Stimulated activated CD4-positive, alpha-beta T cell treated with anti-CD3 and anti-CD28 coated beads, Interleukin-1b, Interleukin-23, amount 100 ng/mL, for 1 hour (primary cell): ENCODE data around the gene SF1.

Source experiments
- DNase-seq, 2 donors: peaks; one replicate each; pipeline ENCODE4 v3.0.0-alpha.2; 2020; ENCODE audit warnings: low read depth in 2 of 2

Gene SF1

DNA sequence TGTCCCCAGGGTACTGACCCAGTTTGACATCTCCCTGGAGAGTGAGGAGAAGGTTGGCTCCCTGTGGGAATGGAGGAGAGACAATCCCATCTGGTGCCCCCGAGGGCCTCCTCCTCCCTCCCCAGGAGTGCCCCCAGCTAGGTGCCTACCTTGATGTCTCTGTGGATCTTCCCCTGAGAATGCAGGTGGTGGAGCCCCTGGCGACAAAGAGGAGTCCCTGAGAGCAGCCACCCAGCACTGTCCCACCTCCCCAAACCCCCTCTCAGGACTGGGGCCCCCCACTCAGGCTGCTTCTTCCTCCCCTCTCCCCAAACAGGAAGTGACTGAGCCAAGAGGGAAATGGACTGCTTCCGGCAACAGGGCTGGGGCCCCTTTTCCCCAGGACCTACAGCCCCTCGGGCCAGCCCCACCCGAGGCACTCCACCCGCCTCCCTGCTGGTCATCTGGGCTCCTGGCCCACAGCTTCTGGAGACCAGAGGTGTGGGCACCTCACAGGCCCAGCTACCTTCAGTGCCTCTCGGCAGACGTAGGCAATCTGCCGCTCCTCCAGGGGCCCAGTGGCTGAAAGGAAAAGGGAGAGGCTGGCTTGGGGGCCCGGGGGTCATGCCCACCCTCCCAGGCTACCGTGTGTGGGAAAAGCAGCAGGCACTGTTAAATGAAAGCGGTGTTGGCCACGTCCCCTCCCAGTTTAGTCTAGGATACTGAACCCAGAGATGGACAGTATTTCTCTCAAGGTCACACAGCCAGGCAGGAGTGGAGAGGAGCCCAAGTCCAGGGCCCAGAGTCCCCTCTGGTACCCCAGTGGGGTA lies 23.4 kb upstream of the SF1 start:
- no peak for DNase-seq

GRCh38 chr11:64801158-64801464 lies 22.8 kb upstream of the SF1 start:
- no peak for DNase-seq

DNA sequence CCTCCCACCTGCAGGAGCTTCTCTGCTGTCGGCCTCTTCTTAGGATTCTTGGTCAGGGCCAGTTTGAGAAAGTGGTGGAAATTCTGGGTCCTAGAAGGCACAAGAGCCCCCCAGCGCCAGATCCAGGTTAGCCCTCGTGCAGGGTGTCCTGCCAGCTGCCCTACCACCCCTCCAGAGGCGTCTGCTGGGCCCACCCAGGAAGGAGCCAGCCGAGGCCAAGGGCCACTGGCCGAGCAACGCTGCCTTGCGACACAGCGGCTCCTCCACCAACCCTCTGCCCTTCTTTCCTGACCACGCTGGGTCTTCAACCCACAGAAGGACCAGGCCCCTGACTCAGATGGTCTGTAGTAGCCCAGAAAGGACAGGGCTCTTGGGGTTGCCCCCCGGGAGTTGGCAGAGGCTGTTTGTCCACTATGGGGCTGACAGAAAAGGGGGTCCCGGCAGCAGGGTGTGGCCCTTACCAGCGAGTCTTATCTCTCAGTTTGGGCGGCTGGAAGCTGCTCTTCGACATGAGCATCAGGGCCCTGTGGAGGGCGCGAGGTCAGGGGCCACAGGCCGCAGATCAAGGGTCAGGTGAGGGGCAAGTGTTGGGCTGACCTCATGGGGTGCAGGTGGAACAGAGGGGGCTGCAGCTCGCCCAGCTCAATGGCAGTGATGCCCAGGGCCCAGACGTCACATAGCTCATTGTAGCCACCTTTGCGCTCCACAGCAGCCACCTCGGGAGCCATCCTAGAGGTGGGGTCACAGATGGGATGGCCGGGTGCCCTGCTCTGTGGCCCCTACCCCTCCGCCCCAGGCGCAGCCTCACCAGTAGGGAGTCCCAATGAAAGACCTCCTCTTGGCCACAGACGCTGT lies 22.2 kb upstream of the SF1 start:
- no peak for DNase-seq

- DNase-seq = no peak
Observed at GRCh38 chr11:64799623-64800302, 21.4 kb upstream of the SF1 start.

DNA sequence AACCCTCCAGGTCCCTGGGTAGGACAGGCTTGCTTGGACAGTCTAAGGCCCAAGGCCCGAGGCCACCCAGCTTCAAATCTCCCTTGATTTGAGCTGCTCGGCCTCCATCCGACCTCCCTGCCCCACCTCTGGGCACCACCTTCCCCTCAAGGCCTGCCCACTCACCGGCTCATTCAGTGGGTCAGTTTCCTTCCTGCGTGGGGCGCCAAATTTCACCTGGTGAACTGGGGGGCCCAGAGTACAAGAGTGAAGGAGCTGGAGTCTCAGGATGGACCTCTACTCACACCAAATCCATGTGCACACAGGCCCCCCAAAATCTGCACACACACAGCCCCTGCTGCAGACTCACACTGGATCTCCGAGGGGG lies 20.9 kb upstream of the SF1 start:
- DNase-seq = no peak

DNA sequence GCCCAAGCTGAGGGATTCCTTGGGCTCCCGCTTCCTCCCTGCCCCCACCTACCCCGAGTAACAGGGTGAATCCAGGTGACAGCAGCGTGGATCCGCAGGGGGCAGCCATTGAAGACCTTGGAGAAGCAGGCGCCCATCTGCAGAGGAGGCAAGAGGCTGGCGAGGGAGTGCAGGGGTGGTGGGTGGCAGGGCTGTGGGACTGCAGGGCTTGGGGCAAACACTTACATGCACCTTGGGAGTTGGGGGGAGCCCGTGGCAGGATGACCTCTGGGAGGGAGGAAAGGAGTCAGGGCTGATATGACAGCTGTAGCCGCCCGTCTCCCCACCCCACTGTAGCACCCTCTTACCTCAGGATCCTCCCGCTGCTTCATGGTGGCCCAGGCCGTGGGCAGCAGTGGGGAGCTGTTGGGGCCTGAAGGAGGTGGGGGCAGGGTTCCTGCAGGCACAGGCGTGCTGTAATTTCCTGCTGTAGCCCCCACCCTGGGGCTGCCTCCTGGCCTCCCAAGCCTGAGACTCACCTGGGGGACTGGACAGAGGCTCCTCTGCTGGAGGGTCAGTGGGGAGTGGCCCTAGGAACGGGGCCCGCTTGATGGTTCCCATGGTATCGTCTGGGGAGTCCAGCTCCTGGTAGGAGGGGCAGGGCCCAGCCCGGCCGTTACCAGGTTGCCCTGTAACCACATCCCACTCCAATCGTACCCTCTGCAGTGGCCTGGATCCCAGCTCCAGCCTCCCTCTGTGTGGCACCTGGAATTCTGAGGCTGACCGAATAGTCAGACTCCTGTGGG lies 18.6 kb upstream of the SF1 start:
- DNase-seq = no peak

- no peak for DNase-seq
Observed at GRCh38 chr11:64796047-64796756, 17.9 kb upstream of the SF1 start.

DNA sequence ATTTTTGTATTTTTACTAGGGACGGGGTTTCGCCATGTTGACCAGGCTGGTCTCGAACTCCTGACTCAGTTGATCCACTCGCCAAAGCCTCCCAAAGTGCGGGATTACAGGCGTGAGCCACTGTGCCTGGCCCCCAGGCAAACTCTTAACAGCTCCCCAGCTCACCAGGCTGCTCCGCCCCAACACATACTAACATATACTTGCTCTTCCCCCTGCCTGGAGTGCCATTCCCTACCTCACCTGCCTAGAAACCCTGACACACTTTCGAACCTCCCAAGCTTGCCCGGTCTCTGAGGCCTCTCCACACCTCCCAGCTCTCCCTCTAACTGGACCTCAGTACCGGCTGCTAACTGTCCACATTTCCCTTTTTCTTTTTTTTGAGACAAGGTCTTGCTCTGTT lies 16.2 kb upstream of the SF1 start:
- no peak for DNase-seq

- DNase-seq = no peak
Observed at GRCh38 chr11:64793271-64794160, 15.2 kb upstream of the SF1 start.

DNA sequence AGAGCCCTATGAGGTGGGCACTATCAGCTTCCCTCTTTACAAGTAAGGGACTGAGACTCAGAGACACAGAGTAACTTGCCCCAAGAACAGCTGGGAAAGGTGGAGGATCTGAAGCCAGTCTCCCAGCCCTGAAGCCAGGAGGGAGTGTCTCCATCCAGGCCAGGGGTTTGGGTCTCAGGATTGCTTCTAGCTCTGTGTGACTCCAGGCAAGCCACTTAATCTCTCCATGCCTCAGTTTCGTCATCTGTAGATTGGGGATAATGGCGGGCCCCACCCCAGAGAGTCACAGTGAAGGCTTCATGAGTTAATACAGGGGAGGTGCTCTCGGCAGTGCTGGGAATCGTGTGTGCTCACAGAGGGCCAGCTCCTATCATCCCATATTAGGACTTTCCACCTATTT lies 14.1 kb upstream of the SF1 start:
- no peak for DNase-seq

DNA sequence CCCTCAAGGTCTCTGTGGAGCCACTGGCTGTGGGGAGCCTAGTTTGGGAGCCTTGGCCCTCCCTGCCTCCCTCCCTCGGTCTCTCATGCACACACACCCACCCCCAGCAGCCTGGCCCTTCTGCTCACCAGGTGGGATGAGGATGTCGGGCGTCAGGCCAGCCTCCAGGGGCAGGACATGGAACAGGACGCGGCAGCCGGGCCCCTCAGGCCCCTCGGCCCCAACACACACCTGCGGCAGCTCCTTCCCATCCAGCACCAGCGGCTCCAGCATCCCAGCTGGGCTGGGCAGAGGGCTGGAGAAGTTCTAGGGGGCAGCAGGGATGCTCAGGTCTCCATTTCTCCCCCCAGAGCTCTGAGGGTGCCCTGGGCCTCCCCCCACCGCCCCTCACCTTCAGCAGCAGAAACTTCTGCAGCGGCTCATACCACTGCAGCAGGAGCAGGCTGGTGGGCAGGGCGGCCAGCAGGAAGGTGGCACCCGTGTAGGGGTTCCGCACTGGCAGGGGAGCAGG lies 13.5 kb upstream of the SF1 start:
- no peak for DNase-seq

GRCh38 chr11:64790205-64791095 lies 12.1 kb upstream of the SF1 start:
- no peak for DNase-seq

DNA sequence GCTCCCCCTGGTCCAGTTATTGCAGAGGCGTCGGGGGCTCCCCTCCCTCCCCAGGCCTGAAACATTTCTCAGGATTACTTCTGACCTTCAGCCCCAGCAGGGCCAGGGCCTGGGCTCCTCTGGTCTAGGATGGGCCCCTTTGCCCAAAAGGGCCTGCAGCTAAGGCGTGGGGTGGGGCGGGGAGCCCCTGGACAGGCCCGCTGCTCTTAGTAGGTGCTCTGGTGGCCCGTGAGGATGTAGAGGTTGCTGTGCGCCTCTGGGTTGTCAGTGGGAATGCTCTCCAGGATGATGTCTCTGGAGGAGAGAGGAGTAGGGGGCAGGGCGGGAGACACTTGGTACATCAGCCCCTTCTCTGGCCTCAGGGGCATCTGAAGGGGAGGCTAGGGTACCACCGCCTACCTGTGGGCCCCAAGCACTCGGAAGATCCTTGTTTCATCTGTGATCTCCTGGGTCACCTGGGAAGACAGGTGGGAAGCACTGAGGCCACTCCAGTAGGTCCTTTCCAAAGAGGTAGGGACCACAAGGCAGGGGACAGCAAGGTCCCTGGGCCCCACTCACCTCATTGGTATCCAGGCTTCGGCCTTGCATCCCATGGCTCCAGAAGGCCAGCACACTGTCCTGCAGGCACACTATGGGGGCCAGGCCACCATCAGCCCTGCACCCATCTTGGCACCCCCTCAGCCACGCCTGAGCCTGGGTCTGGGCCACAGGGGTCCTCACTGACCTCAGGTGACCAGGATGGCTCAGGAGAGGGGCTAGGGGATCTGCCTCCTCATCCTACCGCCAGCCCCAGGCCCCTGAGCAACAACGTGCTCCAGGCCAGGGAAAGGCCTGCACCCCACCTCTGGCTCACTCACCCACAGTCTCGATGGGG lies 11.2 kb upstream of the SF1 start:
- no peak for DNase-seq

DNA sequence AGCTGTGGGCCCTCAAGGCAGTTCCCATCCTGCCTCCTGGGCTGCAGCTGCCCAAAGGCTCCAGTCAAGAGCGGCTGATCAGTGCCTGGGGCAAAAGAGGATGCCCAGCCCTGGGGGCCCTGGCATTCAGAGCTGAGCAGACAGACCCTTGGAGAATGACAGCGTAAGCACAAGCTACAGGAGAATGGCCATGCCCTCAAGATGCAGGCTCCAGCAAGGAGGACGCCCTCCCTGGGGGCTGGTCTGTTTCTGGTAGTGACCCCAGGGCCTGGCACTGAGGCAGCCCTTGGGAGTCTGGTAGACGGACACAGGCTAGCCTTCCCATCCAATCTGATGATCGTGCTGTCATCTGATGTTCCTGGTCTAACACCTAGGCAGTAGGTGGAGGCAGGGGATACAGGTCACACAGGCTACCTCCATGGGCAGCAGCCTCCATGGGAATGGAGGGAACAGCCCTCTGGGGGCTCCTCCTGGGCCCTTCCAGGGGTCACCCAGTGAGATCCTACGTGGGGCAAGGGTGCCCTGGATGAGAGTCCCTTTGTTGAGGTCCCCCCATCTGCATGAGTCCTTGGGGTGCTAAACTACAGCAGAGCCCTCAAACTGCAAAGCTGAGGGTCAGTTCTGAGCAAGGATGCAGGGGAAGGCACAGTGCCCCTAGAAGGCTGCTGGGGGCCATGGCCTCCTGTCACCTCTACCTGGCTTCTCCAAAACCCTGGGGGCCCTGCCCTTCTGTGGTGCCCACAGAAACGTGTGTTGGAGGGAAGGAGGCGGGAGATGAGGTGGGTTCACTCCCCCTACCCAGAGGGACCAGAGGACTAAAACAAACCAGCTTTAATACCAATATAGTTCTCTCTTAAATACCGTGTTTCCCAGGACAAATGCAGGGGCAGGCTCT lies 10.2 kb upstream of the SF1 start:
- no peak for DNase-seq

- no peak for DNase-seq
Observed at GRCh38 chr11:64787526-64788320, 9.4 kb upstream of the SF1 start.

GRCh38 chr11:64786308-64786707 lies 8.0 kb upstream of the SF1 start:
- no peak for DNase-seq
